ENCODE results near the gene HECA. TPM values are rescaled to one million over a fixed set of nuclear protein-coding genes. Genes with fewer than 3 reads are reported as not detected.

HECA gene
- total RNA-seq, 4 donors from 2014 or later = 11.3 to 38.4 (median 25.7) TPM

DNA sequence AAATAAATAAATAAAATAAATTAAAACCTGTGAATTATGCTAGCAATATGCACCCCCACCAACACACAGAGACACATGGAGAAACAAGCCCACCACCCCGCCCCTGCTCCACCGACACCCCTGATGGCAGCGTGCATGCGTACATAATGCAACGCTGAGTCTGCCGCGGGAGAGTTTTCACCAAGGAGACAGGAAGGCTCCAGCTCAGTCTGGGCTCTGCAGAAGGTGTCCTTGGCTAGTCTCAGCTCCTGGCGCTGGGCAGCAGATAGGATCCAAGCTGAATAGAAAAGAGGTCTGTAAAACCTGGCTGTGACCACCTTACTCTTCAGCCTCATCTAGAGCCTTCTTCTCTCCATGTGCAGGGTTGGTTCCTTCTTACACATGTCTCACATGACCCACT, 26.5 kb upstream of the HECA start:
- H3K36me3 ChIP-seq = no peaks in the 10 kb centered on the region
- intact Hi-C loops (cut with DNase I; ENCODE audit: low total_unique reads) = no loop called here
- TF ChIP-seq POLR2A (IDR thresholded peaks at IDR 0.05) = no peak
- TF ChIP-seq, protein P1, sequence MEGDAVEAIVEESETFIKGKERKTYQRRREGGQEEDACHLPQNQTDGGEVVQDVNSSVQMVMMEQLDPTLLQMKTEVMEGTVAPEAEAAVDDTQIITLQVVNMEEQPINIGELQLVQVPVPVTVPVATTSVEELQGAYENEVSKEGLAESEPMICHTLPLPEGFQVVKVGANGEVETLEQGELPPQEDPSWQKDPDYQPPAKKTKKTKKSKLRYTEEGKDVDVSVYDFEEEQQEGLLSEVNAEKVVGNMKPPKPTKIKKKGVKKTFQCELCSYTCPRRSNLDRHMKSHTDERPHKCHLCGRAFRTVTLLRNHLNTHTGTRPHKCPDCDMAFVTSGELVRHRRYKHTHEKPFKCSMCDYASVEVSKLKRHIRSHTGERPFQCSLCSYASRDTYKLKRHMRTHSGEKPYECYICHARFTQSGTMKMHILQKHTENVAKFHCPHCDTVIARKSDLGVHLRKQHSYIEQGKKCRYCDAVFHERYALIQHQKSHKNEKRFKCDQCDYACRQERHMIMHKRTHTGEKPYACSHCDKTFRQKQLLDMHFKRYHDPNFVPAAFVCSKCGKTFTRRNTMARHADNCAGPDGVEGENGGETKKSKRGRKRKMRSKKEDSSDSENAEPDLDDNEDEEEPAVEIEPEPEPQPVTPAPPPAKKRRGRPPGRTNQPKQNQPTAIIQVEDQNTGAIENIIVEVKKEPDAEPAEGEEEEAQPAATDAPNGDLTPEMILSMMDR (IDR thresholded peaks at IDR 0.05) = no peak
- no peaks in the 10 kb centered on the region for H3K9me3 ChIP-seq
- DNase-seq = no peak
- H3K27me3 ChIP-seq = no peaks in the 10 kb centered on the region
- H3K4me3 ChIP-seq = no peak overlapping the region
- peaks cover 0 to 4% of the 10 kb centered on the region in 2 donors for H3K4me1 ChIP-seq
- no peak overlapping the region for H3K27ac ChIP-seq

DNA sequence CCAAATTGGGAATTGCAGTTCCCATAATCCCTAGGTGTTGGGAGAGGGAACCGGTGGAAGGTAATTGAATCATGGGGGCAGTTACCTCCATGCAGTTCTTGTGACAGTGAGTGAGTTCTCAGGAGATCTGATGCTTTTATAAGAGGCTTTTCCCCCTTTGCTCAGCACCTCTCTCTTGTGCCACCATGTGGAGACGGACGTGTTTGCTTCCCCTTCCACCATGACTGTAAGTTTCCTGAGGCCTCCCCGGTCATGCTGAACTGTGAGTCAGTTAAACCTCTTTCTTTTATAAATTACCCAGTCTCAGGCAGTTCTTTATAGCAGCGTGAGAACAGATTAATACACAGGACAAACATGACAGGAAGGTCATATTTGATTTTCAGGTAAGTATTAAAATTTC, 25.3 kb upstream of the HECA start:
- no peak for TF ChIP-seq POLR2A (IDR thresholded peaks at IDR 0.05)
- TF ChIP-seq, protein P1 (IDR thresholded peaks at IDR 0.05) = no peak
- Histone ChIP-seq H3K4me3 (no peak overlapping the region), H3K27me3 (no peaks in the 10 kb centered on the region), H3K4me1 (peaks cover 0 to 4% of the 10 kb centered on the region in 2 donors), H3K27ac (no peak overlapping the region), H3K36me3 (no peaks in the 10 kb centered on the region), H3K9me3 (no peaks in the 10 kb centered on the region)
- DNase-seq = no peak
- intact Hi-C loops (cut with DNase I; ENCODE audit: low total_unique reads) = no loop called here

DNA sequence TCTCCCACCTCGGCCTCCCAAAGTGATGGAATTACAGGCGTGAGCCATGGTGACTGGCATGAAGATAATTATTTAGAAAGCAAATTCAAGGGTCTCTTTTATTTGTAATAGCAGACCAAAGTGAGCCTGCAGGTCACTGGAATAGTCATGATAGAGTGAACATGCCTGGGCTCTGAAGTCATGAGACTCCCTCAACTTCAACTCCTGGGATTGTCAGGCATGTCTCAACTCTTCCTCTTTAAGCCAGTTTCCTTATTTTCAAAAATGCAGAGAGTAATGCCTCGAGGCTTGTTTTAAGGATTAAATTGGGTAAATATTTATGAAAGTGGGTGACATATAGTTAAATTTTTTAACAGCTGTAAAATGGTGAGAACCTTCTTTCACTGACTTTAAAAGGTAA, 22.7 kb upstream of the HECA start:
- H3K36me3 ChIP-seq = no peaks in the 10 kb centered on the region
- TF ChIP-seq, protein P1 (IDR thresholded peaks at IDR 0.05) = no peak
- TF ChIP-seq POLR2A (IDR thresholded peaks at IDR 0.05) = no peak
- H3K27ac ChIP-seq = no peak overlapping the region
- no peaks in the 10 kb centered on the region for H3K9me3 ChIP-seq
- intact Hi-C loops (cut with DNase I; ENCODE audit: low total_unique reads) = no loop called here
- H3K27me3 ChIP-seq = no peaks in the 10 kb centered on the region
- no peak for DNase-seq
- H3K4me1 ChIP-seq = peaks cover 0 to 4% of the 10 kb centered on the region in 2 donors
- no peak overlapping the region for H3K4me3 ChIP-seq

DNA sequence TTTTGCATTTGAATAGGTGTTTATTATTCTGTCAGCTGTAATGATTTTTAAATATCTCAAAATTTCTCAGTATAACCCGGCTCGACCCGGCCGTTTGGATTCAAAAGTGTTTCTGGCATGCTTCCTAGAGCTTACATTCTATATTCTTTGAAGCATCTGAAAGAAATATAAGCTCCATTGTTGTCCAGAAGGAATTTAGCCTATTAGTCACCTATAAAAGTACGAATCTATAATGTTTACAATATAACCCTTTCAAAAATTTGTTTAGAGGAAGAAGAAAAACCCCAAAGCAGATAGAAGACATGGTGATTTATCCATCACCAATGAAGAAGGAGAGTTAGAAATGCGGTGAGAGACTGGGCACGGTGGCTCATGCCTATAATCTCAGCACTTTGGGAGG, 22.3 kb upstream of the HECA start:
- Histone ChIP-seq H3K27ac (no peak overlapping the region), H3K4me3 (no peak overlapping the region), H3K36me3 (no peaks in the 10 kb centered on the region), H3K27me3 (no peaks in the 10 kb centered on the region), H3K9me3 (no peaks in the 10 kb centered on the region), H3K4me1 (peaks cover 0 to 4% of the 10 kb centered on the region in 2 donors)
- intact Hi-C loops (cut with DNase I; ENCODE audit: low total_unique reads) = no loop called here
- DNase-seq = no peak
- TF ChIP-seq, protein P1 (IDR thresholded peaks at IDR 0.05) = no peak

DNA sequence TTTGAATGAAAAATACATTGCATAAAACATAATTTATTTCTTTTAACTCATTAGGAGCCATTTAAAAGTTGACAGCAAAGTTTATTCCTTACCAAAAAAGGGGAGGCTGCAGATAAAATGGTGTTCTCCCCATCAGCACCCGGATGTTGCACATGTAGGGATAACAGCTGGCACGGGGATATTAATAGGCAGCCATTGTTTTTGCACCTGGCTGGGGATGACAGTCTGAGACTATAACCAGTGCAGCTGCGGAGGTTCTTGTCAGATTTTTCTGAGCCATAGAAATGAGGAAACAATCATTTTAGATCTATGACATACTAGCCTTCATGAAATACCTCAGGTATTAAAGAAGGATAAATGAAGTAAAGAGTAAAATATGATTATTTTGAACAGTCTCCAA, 20.1 kb upstream of the HECA start:
- Histone ChIP-seq H3K36me3 (no peaks in the 10 kb centered on the region), H3K9me3 (no peaks in the 10 kb centered on the region), H3K27ac (no peak overlapping the region), H3K4me3 (no peak overlapping the region), H3K4me1 (peaks cover 0 to 4% of the 10 kb centered on the region in 2 donors), H3K27me3 (no peaks in the 10 kb centered on the region)
- TF ChIP-seq, protein P1 (IDR thresholded peaks at IDR 0.05) = no peak
- TF ChIP-seq POLR2A (IDR thresholded peaks at IDR 0.05) = no peak
- DNase-seq = no peak
- intact Hi-C loops (cut with DNase I; ENCODE audit: low total_unique reads) = no loop called here
